Uterus (tissue), 2 donors: ENCODE results near the gene SYN1.

Experiments used
- POLR2A ChIP-seq, 2 donors: fragments of 450-650 bp; IDR thresholded peaks; one replicate each; pipeline ENCODE4 v1.6.1; 2016; ENCODE audit warnings: antibody characterized with exemption in 2 of 2, mild to moderate bottlenecking in 1 of 2, moderate library complexity in 1 of 2
- TF ChIP-seq, protein P1 (sequence below), 4 experiments: fragments of 200-600 bp in 2 of 4; fragments of 450-650 bp in 2 of 4; sonication (generic) in 2 of 4; IDR thresholded peaks; one replicate each; pipeline ENCODE4 v1.5.1; 2016 to 2019; ENCODE audit warnings: antibody characterized with exemption in 4 of 4, mild to moderate bottlenecking in 2 of 4, moderate library complexity in 1 of 4

DNA sequence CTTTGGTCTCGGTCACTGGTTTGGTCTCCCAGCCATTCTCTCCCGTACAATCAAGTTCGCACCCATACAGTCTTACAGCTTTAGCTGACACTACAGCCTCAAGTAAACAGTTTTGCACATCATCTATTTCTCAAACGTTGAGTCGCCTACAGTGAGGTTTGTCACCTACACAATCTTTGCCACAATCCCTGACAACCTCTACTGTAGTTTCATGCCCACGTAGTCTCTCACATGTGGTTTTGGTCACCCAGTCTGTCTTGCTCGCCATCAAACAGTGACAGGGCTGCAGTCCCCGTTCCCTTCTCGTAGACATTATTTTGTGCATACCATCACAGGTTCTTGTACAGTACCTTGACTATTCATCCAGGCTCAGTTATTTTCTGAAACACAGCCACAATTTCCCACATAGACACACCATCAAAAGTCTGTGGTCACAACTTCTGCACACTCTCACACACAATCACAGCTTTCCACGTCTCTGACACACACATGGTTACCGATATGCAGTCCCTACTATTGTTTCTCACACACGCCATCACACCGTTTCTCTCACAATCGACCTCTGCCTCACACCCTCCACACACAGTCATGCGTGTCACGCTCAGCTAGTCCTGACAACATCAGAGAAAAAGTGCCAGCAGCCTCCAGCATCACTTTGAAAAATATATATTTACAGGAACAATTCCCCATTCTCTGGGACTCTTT is 15.4 kb upstream of the SYN1 start:
- TF ChIP-seq, protein P1, sequence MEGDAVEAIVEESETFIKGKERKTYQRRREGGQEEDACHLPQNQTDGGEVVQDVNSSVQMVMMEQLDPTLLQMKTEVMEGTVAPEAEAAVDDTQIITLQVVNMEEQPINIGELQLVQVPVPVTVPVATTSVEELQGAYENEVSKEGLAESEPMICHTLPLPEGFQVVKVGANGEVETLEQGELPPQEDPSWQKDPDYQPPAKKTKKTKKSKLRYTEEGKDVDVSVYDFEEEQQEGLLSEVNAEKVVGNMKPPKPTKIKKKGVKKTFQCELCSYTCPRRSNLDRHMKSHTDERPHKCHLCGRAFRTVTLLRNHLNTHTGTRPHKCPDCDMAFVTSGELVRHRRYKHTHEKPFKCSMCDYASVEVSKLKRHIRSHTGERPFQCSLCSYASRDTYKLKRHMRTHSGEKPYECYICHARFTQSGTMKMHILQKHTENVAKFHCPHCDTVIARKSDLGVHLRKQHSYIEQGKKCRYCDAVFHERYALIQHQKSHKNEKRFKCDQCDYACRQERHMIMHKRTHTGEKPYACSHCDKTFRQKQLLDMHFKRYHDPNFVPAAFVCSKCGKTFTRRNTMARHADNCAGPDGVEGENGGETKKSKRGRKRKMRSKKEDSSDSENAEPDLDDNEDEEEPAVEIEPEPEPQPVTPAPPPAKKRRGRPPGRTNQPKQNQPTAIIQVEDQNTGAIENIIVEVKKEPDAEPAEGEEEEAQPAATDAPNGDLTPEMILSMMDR (IDR thresholded peaks at IDR 0.05): no peak
- no peak for TF ChIP-seq POLR2A (IDR thresholded peaks at IDR 0.05)
